GM12878 (cell line): ENCODE measurements around the gene NR3C1. TPM values are rescaled to one million over a fixed set of nuclear protein-coding genes. Genes with fewer than 3 reads are reported as not detected.

Experiments used
- ATAC-seq: fragments of 200-7000 bp; cut with Tn5 transposase; 3 replicates; pipeline ENCODE4 v1.9.1; 2020; ENCODE audit warnings: mild to moderate bottlenecking, moderate library complexity
- BruUV-seq: library from RNA; stranded (reverse); fragments of 400-500 nt; replicated peaks from 2 replicates; lab custom pipeline; 2021; lab: Mats Ljungman, UMichigan
- CTCF ChIA-PET: fragments of 300-600 bp; sonication (Branson Sonifier 250); formaldehyde crosslinking; extraction: SDS; loops from one replicate; lab custom pipeline; 2021; ENCODE audit warnings: inconsistent platforms; lab: Yijun Ruan, JAX
- POLR2A ChIA-PET: fragments of 350-600 bp; formaldehyde crosslinking; extraction: SDS; loops from one replicate; lab custom pipeline; 2021; ENCODE audit warnings: inconsistent platforms; lab: Charles Lee
- RAD21 ChIA-PET: fragments of 300-600 bp; sonication (Branson Sonifier 250); formaldehyde crosslinking; loops from one replicate; lab custom pipeline; 2023; ENCODE audit warnings: antibody characterized with exemption; ENCODE audit not compliant: unreplicated experiment; lab: Charles Lee
- SMC1A ChIA-PET: fragments of 300-600 bp; sonication (Branson Sonifier 250); formaldehyde crosslinking; loops from one replicate; lab custom pipeline; 2023; ENCODE audit not compliant: unreplicated experiment, uncharacterized antibody; lab: Charles Lee
- DNase-seq: peaks from one replicate; pipeline ENCODE4 v3.0.0-alpha.2; 2011; ENCODE audit warnings: low read depth, low spot score
- FAIRE-seq: peaks from 3 replicates; lab custom pipeline; 2011; peaks lifted over from hg19 to GRCh38; lab: Jason Lieb, UNC
- H2AFZ ChIP-seq: 2 replicates; pipeline ENCODE4 v1.6.0; 2011; ENCODE audit warnings: low read depth, low read length, control low read depth; ENCODE audit not compliant: control insufficient read depth
- H3K27ac ChIP-seq: 2 replicates; pipeline ENCODE4 v1.5.1; 2011; ENCODE audit warnings: control low read depth; ENCODE audit not compliant: control insufficient read depth, insufficient read depth
- H3K27me3 ChIP-seq, 2 experiments: replicated peaks in 1 of 2; 2 replicates each; pipeline versions ENCODE4 v1.6.0 to v1.6.1; 2011; ENCODE audit warnings: low read length in 1 of 2; ENCODE audit not compliant: control insufficient read depth in 2 of 2, insufficient read depth in 2 of 2
- H3K36me3 ChIP-seq, 2 experiments: 2 replicates each; pipeline ENCODE4 v1.5.1; 2011; ENCODE audit warnings: low read length in 1 of 2; ENCODE audit not compliant: control insufficient read depth in 2 of 2, insufficient read depth in 2 of 2
- H3K4me1 ChIP-seq: 2 replicates; pipeline ENCODE4 v1.6.1; 2011; ENCODE audit warnings: mild to moderate bottlenecking, low read length, moderate library complexity, mixed read lengths; ENCODE audit not compliant: control insufficient read depth, insufficient read depth
- H3K4me2 ChIP-seq: 2 replicates; pipeline ENCODE4 v1.6.0; 2011; ENCODE audit warnings: control low read depth; ENCODE audit not compliant: control insufficient read depth, insufficient read depth
- H3K4me3 ChIP-seq: fragments of 200-600 bp; sonication (generic); 2 replicates; pipeline ENCODE4 v1.5.1; 2016
- H3K79me2 ChIP-seq: 2 replicates; pipeline ENCODE4 v1.6.0; 2011; ENCODE audit warnings: low read length; ENCODE audit not compliant: control insufficient read depth, insufficient read depth
- H3K9ac ChIP-seq: 2 replicates; pipeline ENCODE4 v1.8.0; 2011; ENCODE audit warnings: low read length, control low read depth, mixed read lengths; ENCODE audit not compliant: control insufficient read depth, insufficient read depth
- H3K9me3 ChIP-seq: replicated peaks from 3 replicates; pipeline ENCODE4 v1.5.1; 2011; ENCODE audit warnings: mild to moderate bottlenecking, low read length; ENCODE audit not compliant: control insufficient read depth, insufficient read depth
- H4K20me1 ChIP-seq: 2 replicates; pipeline ENCODE4 v1.6.0; 2011; ENCODE audit not compliant: control insufficient read depth, insufficient read depth
- BACH1 ChIP-seq: fragments of 450-650 bp; IDR thresholded peaks from 2 replicates; pipeline ENCODE4 v1.6.1; 2017; ENCODE audit warnings: mild to moderate bottlenecking, borderline replicate concordance
- BRCA1 ChIP-seq: IDR thresholded peaks from 2 replicates; pipeline ENCODE4 v1.6.1; 2011; ENCODE audit warnings: low read depth, low read length, improper control_type of control experiment
- CBX5 ChIP-seq: sonication (generic); IDR thresholded peaks from 2 replicates; pipeline ENCODE4 v1.6.1; 2016; ENCODE audit warnings: low read depth, moderate library complexity, mild to moderate bottlenecking, inconsistent platforms
- CHD1 ChIP-seq: IDR thresholded peaks from 2 replicates; pipeline ENCODE4 v1.6.1; 2012; ENCODE audit warnings: low read depth, low read length, improper control_type of control experiment
- CHD2 ChIP-seq: IDR thresholded peaks from 2 replicates; pipeline ENCODE4 v1.6.1; 2011; ENCODE audit warnings: low read depth, low read length, improper control_type of control experiment, borderline replicate concordance
- CREB1 ChIP-seq: IDR thresholded peaks from 2 replicates; pipeline ENCODE4 v1.6.1; 2012; ENCODE audit warnings: low read depth, mild to moderate bottlenecking, inconsistent platforms
- ESRRA ChIP-seq: IDR thresholded peaks from 2 replicates; pipeline ENCODE4 v1.6.1; 2012; ENCODE audit warnings: mild to moderate bottlenecking, low read length, improper control_type of control experiment
- GABPA ChIP-seq: IDR thresholded peaks from 2 replicates; pipeline ENCODE4 v1.6.1; 2014; ENCODE audit warnings: antibody characterized with exemption, low read depth, mild to moderate bottlenecking, inconsistent platforms
- GATAD2B ChIP-seq: fragments of 450-650 bp; conservative IDR thresholded peaks from 2 replicates; pipeline ENCODE4 v1.6.1; 2017; ENCODE audit warnings: low read depth, mild to moderate bottlenecking, moderate library complexity
- MYB ChIP-seq: fragments of 150-350 bp; IDR thresholded peaks from 2 replicates; pipeline ENCODE4 v1.6.1; 2014; ENCODE audit warnings: mild to moderate bottlenecking, low read depth, low read length, borderline replicate concordance
- NFIC ChIP-seq: IDR thresholded peaks from 2 replicates; pipeline ENCODE4 v1.6.1; 2012; ENCODE audit warnings: low read depth, mild to moderate bottlenecking, inconsistent platforms, low read length, moderate library complexity
- NR2F1 ChIP-seq: fragments of 450-650 bp; conservative IDR thresholded peaks from 2 replicates; pipeline ENCODE4 v1.6.1; 2017; ENCODE audit warnings: mild to moderate bottlenecking
- POLR2A ChIP-seq: IDR thresholded peaks from 2 replicates; pipeline ENCODE4 v1.6.1; 2011; ENCODE audit warnings: low read depth, mild to moderate bottlenecking, low read length
- RAD21 ChIP-seq: IDR thresholded peaks from 2 replicates; pipeline ENCODE4 v1.6.1; 2011; ENCODE audit warnings: mild to moderate bottlenecking, low read depth, low read length, moderate library complexity; ENCODE audit not compliant: insufficient read depth
- RB1 ChIP-seq: fragments of 450-650 bp; formaldehyde crosslinking; IDR thresholded peaks from 2 replicates; pipeline ENCODE4 v1.6.1; 2017; ENCODE audit warnings: mild to moderate bottlenecking, borderline replicate concordance
- WGBS: methylation state at CpG from one replicate; pipeline ENCODE4 v1.1.6; 2016; ENCODE audit warnings: low lambda C conversion rate; ENCODE audit not compliant: insufficient replicate concordance, insufficient coverage; ENCODE audit errors: missing lambda C conversion rate; 5-methylcytosine and 5-hydroxymethylcytosine counted together
- in situ Hi-C: fragments of 300-500 bp; cut with MboI; formaldehyde crosslinking; loops from 9 replicates; pipeline ENCODE4 v1.14.3; 2018; ENCODE audit warnings: mixed read lengths
- intact Hi-C: fragments of 100-400 bp; cut with micrococcal nuclease; formaldehyde crosslinking; loops from one replicate; pipeline ENCODE4 v1.14.2; 2022; ENCODE audit not compliant: unreplicated experiment
- polyA plus RNA-seq, 11 experiments: library from polyadenylated mRNA; depleted of rRNA in 4 of 11; unstranded in 6 of 11; stranded (reverse) in 5 of 11; fragments of >200 nt; fragmentation: Nextera tagmentation in 4 of 11; fragmentation: Illumina TruSeq in 1 of 11; extraction: Ambion mirVana in 4 of 11; extraction: Trizol in 1 of 11; gene quantifications; 1 replicate in 1 of 11; 2 replicates in 10 of 11; pipeline versions ENCODE4 v1.2.1 to v1.2.3, GENCODE V29; 2011 to 2016; ENCODE audit warnings: inconsistent platforms in 2 of 11, missing spikeins in 2 of 11, low read depth in 1 of 11
- total RNA-seq, 4 experiments: library from RNA; depleted of rRNA in 3 of 4; stranded (reverse); fragments of >200 nt in 3 of 4; fragmentation: Illumina TruSeq in 1 of 4; extraction: Trizol in 1 of 4; gene quantifications; 2 replicates each; pipeline versions ENCODE4 v1.2.1 to v1.2.3, GENCODE V29; 2013 to 2021
- TF ChIP-seq, protein P1 (sequence below): IDR thresholded peaks from 2 replicates; pipeline ENCODE4 v1.6.1; 2012; ENCODE audit warnings: low read length, inconsistent platforms
- TF ChIP-seq, protein P2 (sequence below): fragments of 450-650 bp; IDR thresholded peaks from 2 replicates; pipeline ENCODE4 v1.6.1; 2016; ENCODE audit warnings: mild to moderate bottlenecking
- TF ChIP-seq, protein P3 (sequence below), 3 experiments: IDR thresholded peaks in 2 of 3; conservative IDR thresholded peaks in 1 of 3; 2 replicates each; pipeline ENCODE4 v1.5.1; 2011; ENCODE audit warnings: low read depth in 3 of 3, low read length in 3 of 3, mild to moderate bottlenecking in 3 of 3, control low read depth in 2 of 3, moderate library complexity in 2 of 3, inconsistent platforms in 1 of 3, mixed read lengths in 1 of 3; ENCODE audit not compliant: control insufficient read depth in 2 of 3, insufficient read depth in 1 of 3; ENCODE audit errors: extremely low read depth in 1 of 3

Gene NR3C1
- total and polyA plus RNA-seq, 10 of the 15 experiments (the other 5 are each of a cell fraction or from before 2014, with no cell fraction given) = 49.7 to 141 (median 109) TPM

GRCh38 chr5:143343042-143343441 lies 60.4 kb downstream of the NR3C1 start:
- H4K20me1 ChIP-seq = no peaks in the 10 kb centered on the region
- no peak for FAIRE-seq
- no peaks in the 10 kb centered on the region for H3K27me3 ChIP-seq
- H3K79me2 ChIP-seq = peaks cover 96% of the 10 kb centered on the region
- H3K9ac ChIP-seq = no peak overlapping the region
- in situ Hi-C loops = no loop called here
- no peak overlapping the region for H3K4me2 ChIP-seq
- H3K9me3 ChIP-seq = no peaks in the 10 kb centered on the region; the same call in 2 of the 3 replicates
- TF ChIP-seq, protein P1, sequence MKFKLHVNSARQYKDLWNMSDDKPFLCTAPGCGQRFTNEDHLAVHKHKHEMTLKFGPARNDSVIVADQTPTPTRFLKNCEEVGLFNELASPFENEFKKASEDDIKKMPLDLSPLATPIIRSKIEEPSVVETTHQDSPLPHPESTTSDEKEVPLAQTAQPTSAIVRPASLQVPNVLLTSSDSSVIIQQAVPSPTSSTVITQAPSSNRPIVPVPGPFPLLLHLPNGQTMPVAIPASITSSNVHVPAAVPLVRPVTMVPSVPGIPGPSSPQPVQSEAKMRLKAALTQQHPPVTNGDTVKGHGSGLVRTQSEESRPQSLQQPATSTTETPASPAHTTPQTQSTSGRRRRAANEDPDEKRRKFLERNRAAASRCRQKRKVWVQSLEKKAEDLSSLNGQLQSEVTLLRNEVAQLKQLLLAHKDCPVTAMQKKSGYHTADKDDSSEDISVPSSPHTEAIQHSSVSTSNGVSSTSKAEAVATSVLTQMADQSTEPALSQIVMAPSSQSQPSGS = no peak
- no peak for TF ChIP-seq POLR2A
- TF ChIP-seq CREB1 = no peak
- TF ChIP-seq, protein P2, sequence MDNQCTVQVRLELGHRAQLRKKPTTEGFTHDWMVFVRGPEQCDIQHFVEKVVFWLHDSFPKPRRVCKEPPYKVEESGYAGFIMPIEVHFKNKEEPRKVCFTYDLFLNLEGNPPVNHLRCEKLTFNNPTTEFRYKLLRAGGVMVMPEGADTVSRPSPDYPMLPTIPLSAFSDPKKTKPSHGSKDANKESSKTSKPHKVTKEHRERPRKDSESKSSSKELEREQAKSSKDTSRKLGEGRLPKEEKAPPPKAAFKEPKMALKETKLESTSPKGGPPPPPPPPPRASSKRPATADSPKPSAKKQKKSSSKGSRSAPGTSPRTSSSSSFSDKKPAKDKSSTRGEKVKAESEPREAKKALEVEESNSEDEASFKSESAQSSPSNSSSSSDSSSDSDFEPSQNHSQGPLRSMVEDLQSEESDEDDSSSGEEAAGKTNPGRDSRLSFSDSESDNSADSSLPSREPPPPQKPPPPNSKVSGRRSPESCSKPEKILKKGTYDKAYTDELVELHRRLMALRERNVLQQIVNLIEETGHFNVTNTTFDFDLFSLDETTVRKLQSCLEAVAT = no peak
- TF ChIP-seq MYB = no peak
- no peak for TF ChIP-seq CHD2
- TF ChIP-seq NR2F1 = no peak
- TF ChIP-seq ESRRA = no peak
- no peak for TF ChIP-seq GATAD2B
- no peak for TF ChIP-seq BRCA1
- no peak for TF ChIP-seq RB1
- TF ChIP-seq CBX5 = no peak
- TF ChIP-seq, protein P3, sequence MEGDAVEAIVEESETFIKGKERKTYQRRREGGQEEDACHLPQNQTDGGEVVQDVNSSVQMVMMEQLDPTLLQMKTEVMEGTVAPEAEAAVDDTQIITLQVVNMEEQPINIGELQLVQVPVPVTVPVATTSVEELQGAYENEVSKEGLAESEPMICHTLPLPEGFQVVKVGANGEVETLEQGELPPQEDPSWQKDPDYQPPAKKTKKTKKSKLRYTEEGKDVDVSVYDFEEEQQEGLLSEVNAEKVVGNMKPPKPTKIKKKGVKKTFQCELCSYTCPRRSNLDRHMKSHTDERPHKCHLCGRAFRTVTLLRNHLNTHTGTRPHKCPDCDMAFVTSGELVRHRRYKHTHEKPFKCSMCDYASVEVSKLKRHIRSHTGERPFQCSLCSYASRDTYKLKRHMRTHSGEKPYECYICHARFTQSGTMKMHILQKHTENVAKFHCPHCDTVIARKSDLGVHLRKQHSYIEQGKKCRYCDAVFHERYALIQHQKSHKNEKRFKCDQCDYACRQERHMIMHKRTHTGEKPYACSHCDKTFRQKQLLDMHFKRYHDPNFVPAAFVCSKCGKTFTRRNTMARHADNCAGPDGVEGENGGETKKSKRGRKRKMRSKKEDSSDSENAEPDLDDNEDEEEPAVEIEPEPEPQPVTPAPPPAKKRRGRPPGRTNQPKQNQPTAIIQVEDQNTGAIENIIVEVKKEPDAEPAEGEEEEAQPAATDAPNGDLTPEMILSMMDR (IDR thresholded peaks at IDR 0.05 in 2 of 3, conservative IDR thresholded peaks at IDR 0.05 in 1 of 3; ENCODE audit: control insufficient read depth in 2 of 3, extremely low read depth in 1 of 3, insufficient read depth in 1 of 3, low read depth in 3 of 3, low read length in 3 of 3) = no peak
- no peak for TF ChIP-seq CHD1
- TF ChIP-seq RAD21 = no peak
- no peak for TF ChIP-seq BACH1
- TF ChIP-seq GABPA = no peak
- TF ChIP-seq NFIC = no peak
- TF ChIP-seq, all 136 proteins: peak for 0
- ChIA-PET SMC1A (interaction anchor here (0.6 to 3.8 kb wide), 9 partner anchors 11 to 482 kb away, joined by 3 to 20 read pairs (median 3); no protein-coding TSS in a partner anchor), POLR2A (interaction anchor here (0.6 to 1.2 kb wide), 2 partner anchors 17 to 29 kb away, joined by 3 to 7 read pairs; no protein-coding TSS in a partner anchor), RAD21 (interaction anchor here (1.0 to 1.5 kb wide), 2 partner anchors 20 to 113 kb away, joined by 3 read pairs; no protein-coding TSS in a partner anchor), CTCF (interaction anchor here (0.9 kb wide), 1 partner anchor 8 kb away, joined by 4 read pairs; no protein-coding TSS in a partner anchor)
- peaks cover 14% of the 10 kb centered on the region; the same call in 1 of the 2 replicates for H3K4me1 ChIP-seq
- no TSS peak for BruUV-seq
- DNase-seq = no peak
- ATAC-seq = no peak; the same call in 2 of the 3 replicates
- no peak overlapping the region for H3K4me3 ChIP-seq
- WGBS = 97% methylated on average over 2 of the region's 2 CpGs
- intact Hi-C loops = no loop called here
- H3K36me3 ChIP-seq = peaks cover 3 to 15% of the 10 kb centered on the region in 2 experiments
- H2AFZ ChIP-seq = no peak overlapping the region
- H3K27ac ChIP-seq = no peak overlapping the region
